ENCODE results near the gene MYADM. TPM values are rescaled to one million over a fixed set of nuclear protein-coding genes. Genes with fewer than 3 reads are reported as not detected.

The MYADM gene
- total RNA-seq, 3 donors from 2014 or later: 30.2 to 54.6 (median 41.9) TPM

- Histone ChIP-seq H3K4me3 (no peak overlapping the region), H3K4me1 (no peaks in the 10 kb centered on the region), H3K27ac (no peak overlapping the region), H3K36me3 (no peaks in the 10 kb centered on the region), H3K27me3 (peaks cover 3 to 58% of the 10 kb centered on the region in 2 donors), H3K9me3 (no peaks in the 10 kb centered on the region)
- no peak for DNase-seq (ENCODE audit: low spot score in 2 of 2)
- intact Hi-C loops (cut with DNase I; ENCODE audit: low total_unique reads): no loop called here
- TF ChIP-seq POLR2A (IDR thresholded peaks at IDR 0.05) (no peak), CTCF (IDR thresholded peaks at IDR 0.05) (no peak), POLR2AphosphoS5 (IDR thresholded peaks at IDR 0.05) (no peak)
Observed at GRCh38 chr19:53898636-53899341, 31.1 kb downstream of the MYADM start.

- intact Hi-C loops (cut with DNase I; ENCODE audit: low total_unique reads): no loop called here
- Histone ChIP-seq H3K4me3 (no peak overlapping the region), H3K36me3 (no peaks in the 10 kb centered on the region), H3K9me3 (no peaks in the 10 kb centered on the region), H3K27me3 (peaks cover 3 to 57% of the 10 kb centered on the region in 2 donors), H3K4me1 (no peaks in the 10 kb centered on the region), H3K27ac (no peak overlapping the region)
- TF ChIP-seq POLR2A (IDR thresholded peaks at IDR 0.05): no peak
- TF ChIP-seq POLR2AphosphoS5 (IDR thresholded peaks at IDR 0.05): no peak
- no peak for TF ChIP-seq CTCF (IDR thresholded peaks at IDR 0.05)
- DNase-seq (ENCODE audit: low spot score in 2 of 2): no peak
Observed at GRCh38 chr19:53900191-53900860, 32.6 kb downstream of the MYADM start.

- TF ChIP-seq POLR2AphosphoS5 (IDR thresholded peaks at IDR 0.05): no peak
- no peak for TF ChIP-seq POLR2A (IDR thresholded peaks at IDR 0.05)
- no peak for TF ChIP-seq CTCF (IDR thresholded peaks at IDR 0.05)
- no peak for DNase-seq (ENCODE audit: low spot score in 2 of 2)
- Histone ChIP-seq H3K4me1 (no peaks in the 10 kb centered on the region), H3K27me3 (peaks cover 8 to 56% of the 10 kb centered on the region in 2 donors), H3K4me3 (no peak overlapping the region), H3K36me3 (no peaks in the 10 kb centered on the region), H3K27ac (no peak overlapping the region), H3K9me3 (no peaks in the 10 kb centered on the region)
- intact Hi-C loops (cut with DNase I; ENCODE audit: low total_unique reads): no loop called here
Observed at GRCh38 chr19:53903055-53903680, 35.5 kb downstream of the MYADM start.

- H3K27me3 ChIP-seq: peaks cover 15 to 58% of the 10 kb centered on the region in 2 donors
- H3K27ac ChIP-seq: no peak overlapping the region
- H3K9me3 ChIP-seq: no peaks in the 10 kb centered on the region
- H3K4me1 ChIP-seq: no peaks in the 10 kb centered on the region
- H3K36me3 ChIP-seq: no peaks in the 10 kb centered on the region
- intact Hi-C loops (cut with DNase I; ENCODE audit: low total_unique reads): no loop called here
- no peak overlapping the region for H3K4me3 ChIP-seq
- DNase-seq (ENCODE audit: low spot score in 2 of 2): no peak
- TF ChIP-seq POLR2AphosphoS5 (IDR thresholded peaks at IDR 0.05) (no peak), CTCF (IDR thresholded peaks at IDR 0.05) (no peak), POLR2A (IDR thresholded peaks at IDR 0.05) (no peak)
Observed at GRCh38 chr19:53904909-53905308, 37.2 kb downstream of the MYADM start.

- Histone ChIP-seq H3K27me3 (peaks cover 15 to 63% of the 10 kb centered on the region in 2 donors), H3K36me3 (no peaks in the 10 kb centered on the region), H3K4me3 (no peak overlapping the region), H3K9me3 (no peaks in the 10 kb centered on the region), H3K27ac (no peak overlapping the region), H3K4me1 (no peaks in the 10 kb centered on the region)
- TF ChIP-seq POLR2AphosphoS5 (IDR thresholded peaks at IDR 0.05): no peak
- TF ChIP-seq CTCF (IDR thresholded peaks at IDR 0.05): no peak
- TF ChIP-seq POLR2A (IDR thresholded peaks at IDR 0.05): no peak
- no peak for DNase-seq (ENCODE audit: low spot score in 2 of 2)
- intact Hi-C loops (cut with DNase I; ENCODE audit: low total_unique reads): no loop called here
Observed at GRCh38 chr19:53905787-53906186, 38.1 kb downstream of the MYADM start.

All from breast epithelium (tissue), 4 donors.